Measurements from ENCODE around the gene INO80D. TPM values are rescaled to one million over a fixed set of nuclear protein-coding genes. Genes with fewer than 3 reads are reported as not detected.

INO80D gene
- total RNA-seq, 3 donors from 2014 or later = 16.3 to 29.9 (median 19.3) TPM

- intact Hi-C loops (cut with DNase I; ENCODE audit: low total_unique reads) = no loop called here
- no peak for DNase-seq (ENCODE audit: low spot score in 2 of 2)
- H3K4me3 ChIP-seq = no peak overlapping the region
- H3K36me3 ChIP-seq = no peaks in the 10 kb centered on the region
- no peak for TF ChIP-seq CTCF (IDR thresholded peaks at IDR 0.05)
- TF ChIP-seq POLR2A (IDR thresholded peaks at IDR 0.05) = no peak
- TF ChIP-seq POLR2AphosphoS5 (IDR thresholded peaks at IDR 0.05) = no peak
- no peaks in the 10 kb centered on the region for H3K4me1 ChIP-seq
- H3K9me3 ChIP-seq = peaks cover 0 to 2% of the 10 kb centered on the region in 2 donors
- no peaks in the 10 kb centered on the region for H3K27me3 ChIP-seq
- H3K27ac ChIP-seq = no peak overlapping the region
These were observed 29.1 kb upstream of the INO80D start for GRCh38 chr2:206115026-206115578.

- intact Hi-C loops (cut with DNase I; ENCODE audit: low total_unique reads) = no loop called here
- no peak overlapping the region for H3K4me3 ChIP-seq
- no peaks in the 10 kb centered on the region for H3K9me3 ChIP-seq
- H3K36me3 ChIP-seq = no peaks in the 10 kb centered on the region
- H3K27ac ChIP-seq = no peak overlapping the region
- TF ChIP-seq POLR2AphosphoS5 (IDR thresholded peaks at IDR 0.05) (no peak), CTCF (IDR thresholded peaks at IDR 0.05) (no peak), POLR2A (IDR thresholded peaks at IDR 0.05) (no peak)
- DNase-seq (ENCODE audit: low spot score in 2 of 2) = no peak
- no peaks in the 10 kb centered on the region for H3K27me3 ChIP-seq
- no peaks in the 10 kb centered on the region for H3K4me1 ChIP-seq
These were observed 27.0 kb upstream of the INO80D start for GRCh38 chr2:206112846-206113547.

- TF ChIP-seq POLR2A (IDR thresholded peaks at IDR 0.05) (no peak), CTCF (IDR thresholded peaks at IDR 0.05) (no peak), POLR2AphosphoS5 (IDR thresholded peaks at IDR 0.05) (no peak)
- Histone ChIP-seq H3K36me3 (no peaks in the 10 kb centered on the region), H3K27ac (no peak overlapping the region), H3K27me3 (no peaks in the 10 kb centered on the region), H3K9me3 (no peaks in the 10 kb centered on the region), H3K4me1 (no peaks in the 10 kb centered on the region), H3K4me3 (no peak overlapping the region)
- intact Hi-C loops (cut with DNase I; ENCODE audit: low total_unique reads) = no loop called here
- DNase-seq (ENCODE audit: low spot score in 2 of 2) = no peak
These were observed 26.1 kb upstream of the INO80D start for GRCh38 chr2:206112108-206112507.

GRCh38 chr2:206108713-206109112 lies 22.7 kb upstream of the INO80D start:
- Histone ChIP-seq H3K27me3 (no peaks in the 10 kb centered on the region), H3K27ac (no peak overlapping the region), H3K9me3 (no peaks in the 10 kb centered on the region), H3K4me1 (no peaks in the 10 kb centered on the region), H3K36me3 (no peaks in the 10 kb centered on the region), H3K4me3 (no peak overlapping the region)
- intact Hi-C loops (cut with DNase I; ENCODE audit: low total_unique reads) = no loop called here
- no peak for TF ChIP-seq POLR2A (IDR thresholded peaks at IDR 0.05)
- TF ChIP-seq POLR2AphosphoS5 (IDR thresholded peaks at IDR 0.05) = no peak
- no peak for TF ChIP-seq CTCF (IDR thresholded peaks at IDR 0.05)
- no peak for DNase-seq (ENCODE audit: low spot score in 2 of 2)

GRCh38 chr2:206105541-206105940 lies 19.6 kb upstream of the INO80D start:
- intact Hi-C loops (cut with DNase I; ENCODE audit: low total_unique reads) = no loop called here
- Histone ChIP-seq H3K36me3 (no peaks in the 10 kb centered on the region), H3K27me3 (no peaks in the 10 kb centered on the region), H3K4me3 (no peak overlapping the region), H3K27ac (no peak overlapping the region), H3K4me1 (no peaks in the 10 kb centered on the region), H3K9me3 (no peaks in the 10 kb centered on the region)
- DNase-seq (ENCODE audit: low spot score in 2 of 2) = no peak
- no peak for TF ChIP-seq POLR2AphosphoS5 (IDR thresholded peaks at IDR 0.05)
- no peak for TF ChIP-seq CTCF (IDR thresholded peaks at IDR 0.05)
- TF ChIP-seq POLR2A (IDR thresholded peaks at IDR 0.05) = no peak

Data from breast epithelium (tissue), 4 donors.